Hepatocyte (in vitro differentiated cells): ENCODE data around the gene EPHB2.

Experiments
- CTCF ChIP-seq: fragments of 200-600 bp; sonication (generic); IDR thresholded peaks from 2 replicates; pipeline ENCODE4 v1.5.1; 2016; ENCODE audit warnings: antibody characterized with exemption, mild to moderate bottlenecking; ENCODE audit not compliant: poor library complexity
- EZH2 ChIP-seq: fragments of 200-600 bp; sonication (generic); IDR thresholded peaks from 2 replicates; pipeline ENCODE4 v1.6.1; 2016; ENCODE audit warnings: antibody characterized with exemption, mild to moderate bottlenecking, borderline replicate concordance
- EZH2phosphoT487 ChIP-seq: fragments of 200-600 bp; sonication (generic); IDR thresholded peaks from one replicate; pipeline ENCODE4 v1.6.1; 2018; ENCODE audit warnings: antibody characterized with exemption, mild to moderate bottlenecking, low read depth, moderate library complexity; ENCODE audit not compliant: unreplicated experiment, severe bottlenecking

GRCh38 chr1:22819361-22819760 is 108.7 kb downstream of the EPHB2 start:
- TF ChIP-seq CTCF (no peak), EZH2phosphoT487 (no peak), EZH2 (no peak)
